Measurements from ENCODE around the gene TBC1D22A.

The TBC1D22A gene

GRCh38 chr22:46891382-46891951 lies 129.0 kb downstream of the TBC1D22A start:
- ChIA-PET POLR2A (no interaction called here), CTCF (interaction anchor here (1.7 kb wide), 1 partner anchor 13 kb away, joined by 6 read pairs; no protein-coding TSS in a partner anchor)
- DNase-seq (ENCODE audit: extremely low spot score) = no peak
- no peak for TF ChIP-seq CTCF (IDR thresholded peaks at IDR 0.05; ENCODE audit: control extremely low read depth, extremely low read depth, low read depth, missing control alignments)

- TF ChIP-seq CTCF (IDR thresholded peaks at IDR 0.05; ENCODE audit: control extremely low read depth, extremely low read depth, low read depth, missing control alignments) = no peak
- ChIA-PET CTCF (no interaction called here), POLR2A (no interaction called here)
- DNase-seq (ENCODE audit: extremely low spot score) = no peak
Measured at GRCh38 chr22:46892866-46893265, 130.4 kb downstream of the TBC1D22A start.

- DNase-seq (ENCODE audit: extremely low spot score) = no peak
- CTCF ChIA-PET = no interaction called here
- TF ChIP-seq CTCF (IDR thresholded peaks at IDR 0.05; ENCODE audit: control extremely low read depth, extremely low read depth, low read depth, missing control alignments) = no peak
- POLR2A ChIA-PET = no interaction called here
Measured at GRCh38 chr22:46893281-46894020, 131.0 kb downstream of the TBC1D22A start.

GRCh38 chr22:46894081-46894671 lies 131.7 kb downstream of the TBC1D22A start:
- TF ChIP-seq CTCF (IDR thresholded peaks at IDR 0.05; ENCODE audit: control extremely low read depth, extremely low read depth, low read depth, missing control alignments) = no peak
- DNase-seq (ENCODE audit: extremely low spot score) = no peak
- CTCF ChIA-PET = no interaction called here
- POLR2A ChIA-PET = no interaction called here

- ChIA-PET CTCF (no interaction called here), POLR2A (no interaction called here)
- no peak for TF ChIP-seq CTCF (IDR thresholded peaks at IDR 0.05; ENCODE audit: control extremely low read depth, extremely low read depth, low read depth, missing control alignments)
- no peak for DNase-seq (ENCODE audit: extremely low spot score)
Measured at GRCh38 chr22:46894851-46895640, 132.6 kb downstream of the TBC1D22A start.

GRCh38 chr22:46895753-46896152 lies 133.3 kb downstream of the TBC1D22A start:
- POLR2A ChIA-PET = no interaction called here

More at GRCh38 chr22:46895753-46896152, 133.3 kb downstream of the TBC1D22A start:
- no peak for TF ChIP-seq CTCF (IDR thresholded peaks at IDR 0.05; ENCODE audit: control extremely low read depth, extremely low read depth, low read depth, missing control alignments)
- no peak for DNase-seq (ENCODE audit: extremely low spot score)
- CTCF ChIA-PET = no interaction called here
